Neuronal stem cell (in vitro differentiated cells): Measurements from ENCODE around the gene AOAH.

Experiments
- DNase-seq: peaks from one replicate; pipeline ENCODE4 v3.0.0-alpha.2; 2013; ENCODE audit warnings: low spot score
- H2AFZ ChIP-seq: one replicate; pipeline ENCODE4 v1.6.1; 2013; ENCODE audit warnings: mild to moderate bottlenecking, low read length, inconsistent platforms
- H2AK5ac ChIP-seq: 2 replicates; pipeline ENCODE4 v1.6.1; 2013; ENCODE audit warnings: low read depth, mild to moderate bottlenecking, inconsistent platforms, low read length, moderate library complexity, mixed read lengths
- H2BK120ac ChIP-seq: 2 replicates; pipeline ENCODE4 v1.6.1; 2013; ENCODE audit warnings: low read depth, mild to moderate bottlenecking, inconsistent platforms, low read length, moderate library complexity, mixed read lengths
- H2BK12ac ChIP-seq: one replicate; pipeline ENCODE4 v1.6.1; 2013; ENCODE audit warnings: low read length, inconsistent platforms
- H2BK15ac ChIP-seq: 2 replicates; pipeline ENCODE4 v1.6.1; 2013; ENCODE audit warnings: mild to moderate bottlenecking, low read length, inconsistent platforms, mixed read lengths
- H2BK5ac ChIP-seq: one replicate; pipeline ENCODE4 v1.6.1; 2013; ENCODE audit warnings: inconsistent platforms, mild to moderate bottlenecking, low read length, moderate library complexity
- H3K14ac ChIP-seq: one replicate; pipeline ENCODE4 v1.6.1; 2013; ENCODE audit warnings: low read length, inconsistent platforms
- H3K18ac ChIP-seq: 2 replicates; pipeline ENCODE4 v1.6.1; 2013; ENCODE audit warnings: low read length, inconsistent platforms
- H3K23ac ChIP-seq: 2 replicates; pipeline ENCODE4 v1.6.1; 2013; ENCODE audit warnings: low read depth, mild to moderate bottlenecking, mixed read lengths, low read length, inconsistent platforms; ENCODE audit not compliant: poor library complexity
- H3K27ac ChIP-seq: replicated peaks from 3 replicates; pipeline ENCODE4 v1.5.1; 2013; ENCODE audit warnings: low read length, inconsistent platforms
- H3K27me3 ChIP-seq, 3 experiments: 2 replicates each; pipeline ENCODE4 v1.6.1; 2013; ENCODE audit warnings: low read length in 3 of 3, mild to moderate bottlenecking in 2 of 3, inconsistent platforms in 1 of 3, low read depth in 1 of 3, mixed read lengths in 1 of 3, moderate library complexity in 1 of 3; ENCODE audit not compliant: control insufficient read depth in 3 of 3, insufficient read depth in 3 of 3
- H3K36me3 ChIP-seq, 2 donors: replicated peaks in 1 of 2; 2 replicates each; pipeline ENCODE4 v1.6.1; 2013; ENCODE audit warnings: low read length in 2 of 2; ENCODE audit not compliant: control insufficient read depth in 2 of 2, insufficient read depth in 2 of 2
- H3K4ac ChIP-seq: 2 replicates; pipeline ENCODE4 v1.6.1; 2013; ENCODE audit warnings: inconsistent platforms, mild to moderate bottlenecking, low read length, moderate library complexity
- H3K4me1 ChIP-seq, 2 donors: 1 replicate in 1 of 2; 2 replicates in 1 of 2; pipeline ENCODE4 v1.6.1; 2013; ENCODE audit warnings: low read length in 2 of 2, low read depth in 1 of 2; ENCODE audit not compliant: control insufficient read depth in 2 of 2, insufficient read depth in 1 of 2
- H3K4me2 ChIP-seq: one replicate; pipeline ENCODE4 v1.6.1; 2013; ENCODE audit warnings: mild to moderate bottlenecking, low read length, inconsistent platforms; ENCODE audit not compliant: insufficient read depth, poor library complexity, severe bottlenecking
- H3K4me3 ChIP-seq, 2 donors: 2 replicates each; pipeline ENCODE4 v1.5.1; 2013; ENCODE audit warnings: low read length in 2 of 2, mild to moderate bottlenecking in 2 of 2, inconsistent platforms in 1 of 2, moderate library complexity in 1 of 2
- H3K79me1 ChIP-seq: one replicate; pipeline ENCODE4 v1.6.1; 2013; ENCODE audit warnings: low read depth, mild to moderate bottlenecking, inconsistent platforms, low read length, moderate library complexity
- H3K9ac ChIP-seq: one replicate; pipeline ENCODE4 v1.6.1; 2013; ENCODE audit warnings: mild to moderate bottlenecking, low read depth, low read length, inconsistent platforms; ENCODE audit not compliant: poor library complexity
- H3K9me3 ChIP-seq, 2 donors: replicated peaks in 1 of 2; 2 replicates each; pipeline versions ENCODE3 to v1.6.1; 2013; ENCODE audit warnings: low read length in 2 of 2, mild to moderate bottlenecking in 2 of 2, inconsistent platforms in 1 of 2, low read depth in 1 of 2, mixed read lengths in 1 of 2, moderate library complexity in 1 of 2; ENCODE audit not compliant: control insufficient read depth in 2 of 2, insufficient read depth in 1 of 2
- H4K8ac ChIP-seq: one replicate; pipeline ENCODE4 v1.6.1; 2013; ENCODE audit warnings: low read depth, mild to moderate bottlenecking, inconsistent platforms, low read length, moderate library complexity
- H4K91ac ChIP-seq: one replicate; pipeline ENCODE4 v1.6.1; 2013; ENCODE audit warnings: low read length, low read depth, mild to moderate bottlenecking, inconsistent platforms; ENCODE audit not compliant: poor library complexity
- WGBS, 2 donors: extraction: QIAGEN DNeasy Blood & Tissue Kit; methylation state at CpG; one replicate each; pipeline ENCODE4 v1.1.7; 2013; ENCODE audit warnings: missing lambda C conversion rate in 2 of 2, mixed read lengths in 1 of 2; ENCODE audit not compliant: insufficient read length in 2 of 2, insufficient replicate concordance in 1 of 2; ENCODE audit errors: extremely low coverage in 2 of 2; 5-methylcytosine and 5-hydroxymethylcytosine counted together

The AOAH gene

DNA sequence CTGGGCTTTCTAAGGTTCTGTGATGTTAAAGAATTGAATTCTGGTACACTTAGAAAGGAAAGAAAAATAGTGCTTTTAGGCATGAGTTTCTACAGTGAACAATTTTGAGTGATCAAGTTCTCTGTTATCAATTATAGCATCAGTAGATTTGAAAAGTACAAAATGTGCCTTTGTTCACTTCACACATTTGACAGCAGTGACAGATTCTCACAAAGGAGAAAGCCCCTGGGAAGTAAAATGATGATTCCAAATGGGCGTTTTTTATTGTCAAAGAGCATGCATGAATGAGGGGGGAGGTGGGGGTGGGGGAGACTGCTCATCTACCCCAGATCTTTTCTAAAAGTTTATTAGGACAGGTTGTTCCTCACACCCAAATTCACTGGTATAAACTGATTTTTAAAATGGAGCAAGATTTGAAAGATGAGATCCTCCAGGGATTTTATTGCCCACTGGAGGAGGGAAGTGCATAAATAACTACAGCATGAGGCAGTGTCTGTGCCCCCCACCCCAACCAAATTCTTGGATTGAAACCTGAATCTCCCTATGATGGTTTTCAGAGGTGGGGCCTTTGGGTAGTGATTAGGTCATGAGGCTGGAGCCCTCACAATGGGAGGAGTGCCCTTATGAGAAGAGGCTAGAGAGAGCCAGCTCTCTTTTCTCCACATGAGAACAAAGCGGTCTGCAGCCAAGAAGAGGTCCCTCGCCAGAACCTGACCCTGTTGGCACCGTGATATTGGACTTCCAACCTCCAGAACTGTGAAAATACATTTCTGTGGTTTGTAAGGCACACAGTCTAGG is 79.5 kb downstream of the AOAH start:
- H3K4me3 ChIP-seq = no peak overlapping the region

GRCh38 chr7:36642414-36642813 is 81.9 kb downstream of the AOAH start:
- H2AFZ ChIP-seq = no peak overlapping the region
- WGBS, 2 donors = no CpG with 5 or more reads among the region's 4 CpGs
- no peaks in the 10 kb centered on the region for H3K36me3 ChIP-seq
- no peaks in the 10 kb centered on the region for H3K79me1 ChIP-seq
- H3K9me3 ChIP-seq = no peaks in the 10 kb centered on the region
- peaks cover 16 to 17% of the 10 kb centered on the region in 2 donors for H3K4me1 ChIP-seq
- H3K4me2 ChIP-seq = no peak overlapping the region
- no peak overlapping the region for H3K23ac ChIP-seq
- H3K4me3 ChIP-seq = no peak overlapping the region
- H4K8ac ChIP-seq = no peak overlapping the region
- no peak overlapping the region for H4K91ac ChIP-seq
- no peak overlapping the region for H2BK12ac ChIP-seq
- H3K27me3 ChIP-seq = no peaks in the 10 kb centered on the region
- no peak for DNase-seq
- no peak overlapping the region for H3K18ac ChIP-seq
- H2BK120ac ChIP-seq = no peak overlapping the region
- H2BK5ac ChIP-seq = no peak overlapping the region
- H3K14ac ChIP-seq = no peak overlapping the region
- no peak overlapping the region for H3K4ac ChIP-seq
- H2AK5ac ChIP-seq = no peak overlapping the region
- H3K27ac ChIP-seq = no peak overlapping the region
- no peak overlapping the region for H2BK15ac ChIP-seq
- no peak overlapping the region for H3K9ac ChIP-seq

More for the DNA sequence above, 79.5 kb downstream of the AOAH start:
- Histone ChIP-seq H3K79me1 (no peaks in the 10 kb centered on the region), H2AFZ (peak overlapping the region; percentile 79), H2AK5ac (no peak overlapping the region), H3K9me3 (no peaks in the 10 kb centered on the region), H2BK12ac (no peak overlapping the region), H2BK15ac (no peak overlapping the region), H3K4me1 (peaks cover 8 to 15% of the 10 kb centered on the region in 2 donors), H3K36me3 (no peaks in the 10 kb centered on the region), H4K91ac (no peak overlapping the region), H3K18ac (no peak overlapping the region), H3K14ac (no peak overlapping the region), H3K4me2 (no peak overlapping the region), H3K27me3 (no peaks in the 10 kb centered on the region), H2BK120ac (no peak overlapping the region), H3K9ac (no peak overlapping the region), H3K4ac (no peak overlapping the region), H3K27ac (peak overlapping the region; percentile 7), H4K8ac (no peak overlapping the region), H3K23ac (no peak overlapping the region), H2BK5ac (no peak overlapping the region)
- DNase-seq = no peak
- WGBS, 2 donors = no CpG with 5 or more reads among the region's 4 CpGs

- Histone ChIP-seq H2BK12ac (no peak overlapping the region), H3K14ac (no peak overlapping the region), H3K4me2 (no peak overlapping the region), H2BK5ac (no peak overlapping the region), H3K27ac (no peak overlapping the region), H2BK120ac (no peak overlapping the region), H2BK15ac (no peak overlapping the region), H3K79me1 (no peaks in the 10 kb centered on the region), H3K9me3 (no peaks in the 10 kb centered on the region), H3K27me3 (no peaks in the 10 kb centered on the region), H2AK5ac (no peak overlapping the region), H3K36me3 (no peaks in the 10 kb centered on the region), H4K8ac (no peak overlapping the region), H3K9ac (no peak overlapping the region), H3K4me1 (peaks cover 16 to 17% of the 10 kb centered on the region in 2 donors), H3K4ac (no peak overlapping the region), H3K18ac (no peak overlapping the region), H4K91ac (no peak overlapping the region), H3K4me3 (no peak overlapping the region), H3K23ac (no peak overlapping the region), H2AFZ (no peak overlapping the region)
- WGBS, 2 donors = no CpG with 5 or more reads among the region's 3 CpGs
- no peak for DNase-seq
Observed at GRCh38 chr7:36642010-36642409, 82.3 kb downstream of the AOAH start.

GRCh38 chr7:36640682-36641081 is 83.6 kb downstream of the AOAH start:
- no peak overlapping the region for H4K8ac ChIP-seq
- H2BK12ac ChIP-seq = no peak overlapping the region
- H3K79me1 ChIP-seq = no peaks in the 10 kb centered on the region
- H3K14ac ChIP-seq = no peak overlapping the region
- H3K4ac ChIP-seq = no peak overlapping the region
- H3K27ac ChIP-seq = no peak overlapping the region
- H3K36me3 ChIP-seq = no peaks in the 10 kb centered on the region
- H3K4me3 ChIP-seq = no peak overlapping the region
- WGBS, 2 donors = no CpG with 5 or more reads among the region's 4 CpGs
- H3K4me2 ChIP-seq = no peak overlapping the region
- H2BK5ac ChIP-seq = no peak overlapping the region
- no peak overlapping the region for H3K18ac ChIP-seq
- H3K9ac ChIP-seq = no peak overlapping the region
- no peak overlapping the region for H2BK15ac ChIP-seq
- DNase-seq = no peak
- H3K9me3 ChIP-seq = no peaks in the 10 kb centered on the region
- H3K4me1 ChIP-seq = peaks cover 14 to 15% of the 10 kb centered on the region in 2 donors
- no peaks in the 10 kb centered on the region for H3K27me3 ChIP-seq
- no peak overlapping the region for H2AFZ ChIP-seq
- no peak overlapping the region for H2AK5ac ChIP-seq
- no peak overlapping the region for H2BK120ac ChIP-seq
- H3K23ac ChIP-seq = no peak overlapping the region
- no peak overlapping the region for H4K91ac ChIP-seq
